ENCODE measurements around the gene ASB18.

DNA sequence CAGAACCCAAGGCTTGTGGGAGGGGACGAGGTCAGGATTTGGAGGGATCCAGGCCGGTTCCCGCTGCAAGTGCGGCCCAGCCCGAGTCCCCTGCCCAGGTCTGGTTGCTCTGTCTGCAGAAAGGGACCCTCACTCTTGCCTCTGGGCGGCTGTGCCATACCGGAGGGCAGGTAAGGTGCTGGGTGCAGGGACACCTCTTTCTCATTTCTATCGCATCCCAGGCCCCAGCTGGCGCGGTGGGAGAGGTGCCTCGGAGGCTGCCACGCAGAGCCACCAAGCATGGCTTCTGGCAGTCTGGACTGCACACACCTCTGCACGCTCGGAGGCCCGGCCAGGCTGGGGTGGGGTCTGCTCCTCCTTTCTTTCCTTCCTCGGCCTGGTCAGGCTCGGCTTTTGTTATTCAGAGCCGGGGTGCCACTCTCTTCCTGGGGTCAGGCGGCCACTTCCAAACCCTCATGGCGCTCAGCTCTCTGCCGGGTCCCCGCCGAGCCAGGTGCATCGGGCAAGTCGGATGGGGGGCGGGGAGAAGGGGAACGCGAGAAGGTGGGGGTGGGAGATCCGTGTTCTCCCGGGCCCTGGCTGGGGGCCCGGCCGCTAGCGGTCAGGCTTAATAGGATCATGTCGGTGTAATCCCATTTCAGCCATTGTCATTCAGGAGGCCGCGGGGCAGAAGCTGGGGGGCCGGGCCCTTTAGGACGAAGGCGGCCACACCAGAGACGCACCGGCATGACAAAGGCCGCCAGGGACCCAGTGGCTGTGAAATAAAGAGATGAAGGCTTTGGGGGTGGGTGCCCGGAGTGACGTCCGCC, 105.0 kb downstream of the ASB18 start:
- TF ChIP-seq POLR2A (IDR thresholded peaks at IDR 0.05; ENCODE audit: low read length) (no peak), GATA1 (IDR thresholded peaks at IDR 0.05; ENCODE audit: low read depth, low read length) (no peak)

All from erythroblast (primary cell).